Activated CD8-positive, alpha-beta T cell treated with anti-CD3 and anti-CD28 coated beads for 36 hours (primary cell): Measurements from ENCODE around the gene CRHBP. TPM values are rescaled to one million over a fixed set of nuclear protein-coding genes. Genes with fewer than 3 reads are reported as not detected.

Experiments
- ATAC-seq: fragments of 200-7000 bp; cut with Tn5 transposase; one replicate; pipeline ENCODE4 v1.10.0; 2021; ENCODE audit warnings: mild to moderate bottlenecking, moderate library complexity
- CTCF ChIA-PET: fragments of 350-600 bp; sonication (Branson Sonifier 250); formaldehyde crosslinking; loops from one replicate; lab custom pipeline; 2021; ENCODE audit warnings: antibody characterized with exemption; lab: Charles Lee
- POLR2A ChIA-PET: fragments of 350-600 bp; sonication (Branson Sonifier 250); formaldehyde crosslinking; loops from one replicate; lab custom pipeline; 2021; ENCODE audit warnings: antibody characterized with exemption; lab: Charles Lee
- DNase-seq: peaks from one replicate; pipeline ENCODE4 v3.0.0-alpha.2; 2020
- H3K27ac Mint-ChIP-seq: one replicate; pipeline ENCODE4 v1.8.0; 2021; ENCODE audit warnings: mild to moderate bottlenecking, mixed read lengths
- H3K27me3 Mint-ChIP-seq: one replicate; pipeline ENCODE4 v1.8.0; 2021; ENCODE audit warnings: mixed read lengths
- H3K36me3 Mint-ChIP-seq: one replicate; pipeline ENCODE4 v1.8.0; 2021; ENCODE audit warnings: low read depth, mixed read lengths
- H3K4me1 Mint-ChIP-seq: one replicate; pipeline ENCODE4 v1.8.0; 2021; ENCODE audit warnings: low read depth, mixed read lengths
- H3K4me3 Mint-ChIP-seq: one replicate; pipeline ENCODE4 v1.8.0; 2021; ENCODE audit warnings: mild to moderate bottlenecking, moderate library complexity, mixed read lengths
- H3K9me3 Mint-ChIP-seq: one replicate; pipeline ENCODE4 v1.8.0; 2021; ENCODE audit warnings: mixed read lengths
- intact Hi-C: fragments of 100-400 bp; cut with micrococcal nuclease; formaldehyde crosslinking; loops from one replicate; pipeline ENCODE4 v1.10.0; 2022
- total RNA-seq, 2 experiments: library from RNA; stranded (reverse); gene quantifications; one replicate each; pipeline ENCODE4 v1.2.3, GENCODE V29; 2021
- TF ChIP-seq, protein P1 (sequence below): fragments of 200-600 bp; IDR thresholded peaks from one replicate; pipeline ENCODE4 v1.8.0; 2022; ENCODE audit warnings: antibody characterized with exemption, mild to moderate bottlenecking

Gene CRHBP
- total RNA-seq, 2 experiments from 2014 or later, result not detected

DNA sequence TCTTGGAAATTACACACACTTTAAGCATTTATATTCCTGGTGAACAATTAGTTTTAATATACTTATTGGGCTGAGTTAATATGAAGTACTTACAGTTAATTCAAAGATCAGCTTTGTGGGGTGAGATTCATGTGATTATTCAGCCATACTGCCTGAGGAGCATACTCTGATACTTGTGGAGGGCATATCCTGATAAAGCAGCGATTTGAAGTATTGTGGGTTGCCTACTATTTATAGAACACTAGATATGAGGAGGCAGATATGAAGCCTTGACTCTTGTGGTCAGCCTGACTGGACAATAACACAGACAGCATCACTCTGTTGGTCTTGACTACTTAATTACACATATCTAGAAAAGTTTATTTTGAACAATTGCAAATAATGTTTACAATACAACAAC lies 50.4 kb downstream of the CRHBP start:
- Mint-ChIP-seq H3K27me3 (peaks cover 21% of the 10 kb centered on the region), H3K9me3 (no peaks in the 10 kb centered on the region), H3K4me1 (no peaks in the 10 kb centered on the region), H3K27ac (no peak overlapping the region), H3K4me3 (no peak overlapping the region), H3K36me3 (no peaks in the 10 kb centered on the region)
- ChIA-PET POLR2A (no interaction called here), CTCF (no interaction called here)
- TF ChIP-seq, protein P1, sequence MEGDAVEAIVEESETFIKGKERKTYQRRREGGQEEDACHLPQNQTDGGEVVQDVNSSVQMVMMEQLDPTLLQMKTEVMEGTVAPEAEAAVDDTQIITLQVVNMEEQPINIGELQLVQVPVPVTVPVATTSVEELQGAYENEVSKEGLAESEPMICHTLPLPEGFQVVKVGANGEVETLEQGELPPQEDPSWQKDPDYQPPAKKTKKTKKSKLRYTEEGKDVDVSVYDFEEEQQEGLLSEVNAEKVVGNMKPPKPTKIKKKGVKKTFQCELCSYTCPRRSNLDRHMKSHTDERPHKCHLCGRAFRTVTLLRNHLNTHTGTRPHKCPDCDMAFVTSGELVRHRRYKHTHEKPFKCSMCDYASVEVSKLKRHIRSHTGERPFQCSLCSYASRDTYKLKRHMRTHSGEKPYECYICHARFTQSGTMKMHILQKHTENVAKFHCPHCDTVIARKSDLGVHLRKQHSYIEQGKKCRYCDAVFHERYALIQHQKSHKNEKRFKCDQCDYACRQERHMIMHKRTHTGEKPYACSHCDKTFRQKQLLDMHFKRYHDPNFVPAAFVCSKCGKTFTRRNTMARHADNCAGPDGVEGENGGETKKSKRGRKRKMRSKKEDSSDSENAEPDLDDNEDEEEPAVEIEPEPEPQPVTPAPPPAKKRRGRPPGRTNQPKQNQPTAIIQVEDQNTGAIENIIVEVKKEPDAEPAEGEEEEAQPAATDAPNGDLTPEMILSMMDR, result no peak
- intact Hi-C loops, result no loop called here
- no peak for ATAC-seq
- no peak for DNase-seq

DNA sequence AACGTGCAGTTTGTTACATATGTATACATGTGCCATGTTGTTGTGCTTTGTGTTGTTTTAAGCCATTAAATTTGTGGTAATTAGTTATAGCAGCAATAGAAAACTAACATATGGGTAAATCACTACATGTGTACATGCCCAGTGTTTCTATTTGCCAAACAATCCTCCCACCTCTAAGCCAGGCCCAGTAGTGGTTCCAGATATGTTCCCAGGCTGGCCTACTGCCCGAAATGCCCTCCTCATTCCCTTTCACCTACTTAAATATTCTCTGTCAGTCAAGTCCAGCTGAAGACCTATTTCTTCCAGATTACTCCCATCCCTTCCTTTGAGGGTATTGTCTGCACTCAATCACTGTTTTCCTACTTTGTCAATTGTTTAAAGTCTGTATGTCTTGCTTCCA lies 53.3 kb downstream of the CRHBP start:
- DNase-seq, result no peak
- H3K27ac Mint-ChIP-seq, result no peak overlapping the region
- H3K4me1 Mint-ChIP-seq, result no peaks in the 10 kb centered on the region
- H3K27me3 Mint-ChIP-seq, result peaks cover 21% of the 10 kb centered on the region
- CTCF ChIA-PET, result no interaction called here
- POLR2A ChIA-PET, result no interaction called here
- ATAC-seq, result no peak
- no peak overlapping the region for H3K4me3 Mint-ChIP-seq
- TF ChIP-seq, protein P1, result no peak
- intact Hi-C loops, result no loop called here
- no peaks in the 10 kb centered on the region for H3K9me3 Mint-ChIP-seq
- no peaks in the 10 kb centered on the region for H3K36me3 Mint-ChIP-seq

DNA sequence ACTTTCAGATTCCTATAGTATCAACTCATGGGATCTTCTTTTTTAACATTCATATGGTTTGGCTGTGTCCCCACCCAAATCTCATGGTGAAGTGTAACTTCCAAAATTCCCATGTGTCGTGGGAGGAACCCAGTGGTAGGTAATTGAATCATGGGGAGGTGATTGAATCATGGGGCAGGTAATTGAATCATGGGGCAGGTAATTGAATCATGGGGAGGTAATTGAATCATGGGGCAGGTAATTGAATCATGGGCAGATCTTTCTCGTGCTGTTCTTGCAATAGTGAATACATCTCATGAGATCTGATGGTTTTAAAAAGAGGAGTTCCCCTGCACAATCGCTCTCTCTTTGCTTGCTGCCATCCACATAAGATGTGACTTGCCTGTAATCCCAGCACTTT lies 55.6 kb downstream of the CRHBP start:
- intact Hi-C loops, result no loop called here
- H3K36me3 Mint-ChIP-seq, result no peaks in the 10 kb centered on the region
- H3K27ac Mint-ChIP-seq, result no peak overlapping the region
- no peak for DNase-seq
- ChIA-PET POLR2A (no interaction called here), CTCF (no interaction called here)
- peaks cover 8% of the 10 kb centered on the region for H3K4me1 Mint-ChIP-seq
- peaks cover 17% of the 10 kb centered on the region for H3K27me3 Mint-ChIP-seq
- no peak overlapping the region for H3K4me3 Mint-ChIP-seq
- TF ChIP-seq, protein P1, result no peak
- no peaks in the 10 kb centered on the region for H3K9me3 Mint-ChIP-seq
- no peak for ATAC-seq

DNA sequence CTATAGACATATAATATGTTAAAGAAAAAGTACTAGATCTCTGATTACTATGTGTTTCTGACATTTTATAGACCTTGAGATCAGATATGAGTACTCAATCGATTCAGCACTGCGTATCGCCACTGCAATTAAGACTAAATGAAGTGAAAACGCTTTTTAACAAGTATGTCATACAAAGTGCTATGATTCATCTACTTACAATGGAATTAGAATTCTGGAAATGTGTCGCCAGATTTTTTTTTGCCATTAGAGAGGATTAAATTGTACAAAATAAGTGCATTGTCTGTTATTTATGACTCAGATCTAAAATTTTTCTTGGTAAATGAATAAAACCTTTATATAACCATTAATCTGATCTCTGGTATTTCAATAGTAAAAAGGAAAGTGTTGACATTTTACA lies 57.4 kb downstream of the CRHBP start:
- H3K36me3 Mint-ChIP-seq, result no peaks in the 10 kb centered on the region
- ChIA-PET POLR2A (no interaction called here), CTCF (interaction anchor here (1.3 kb wide), 1 partner anchor 67 kb away, joined by 3 read pairs; no protein-coding TSS in a partner anchor)
- H3K27me3 Mint-ChIP-seq, result peaks cover 14% of the 10 kb centered on the region
- no peak overlapping the region for H3K4me3 Mint-ChIP-seq
- ATAC-seq (no peak), DNase-seq (no peak)
- intact Hi-C loops, result no loop called here
- TF ChIP-seq, protein P1, result no peak
- H3K4me1 Mint-ChIP-seq, result peaks cover 8% of the 10 kb centered on the region
- no peaks in the 10 kb centered on the region for H3K9me3 Mint-ChIP-seq
- no peak overlapping the region for H3K27ac Mint-ChIP-seq

DNA sequence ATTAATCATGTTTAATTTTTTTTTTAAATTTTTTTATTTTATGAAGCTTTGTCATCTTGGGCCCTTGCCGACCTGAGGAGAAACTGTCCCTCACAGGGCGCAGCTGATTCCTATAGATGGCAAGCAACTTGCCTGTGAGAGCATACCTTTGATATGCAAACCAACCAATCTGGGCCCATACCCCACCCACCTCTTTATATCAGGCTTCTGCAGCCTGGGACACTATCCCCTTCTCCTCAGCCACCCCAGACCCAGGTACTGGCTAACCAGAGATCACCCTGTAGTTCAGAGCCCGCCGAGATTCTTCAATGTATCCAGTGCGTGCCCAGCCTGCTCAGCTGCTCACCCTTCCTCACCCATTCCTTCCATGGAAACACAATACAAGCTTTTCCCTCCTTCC lies 58.7 kb downstream of the CRHBP start:
- H3K27ac Mint-ChIP-seq, result no peak overlapping the region
- DNase-seq, result no peak
- H3K36me3 Mint-ChIP-seq, result no peaks in the 10 kb centered on the region
- peaks cover 9% of the 10 kb centered on the region for H3K27me3 Mint-ChIP-seq
- POLR2A ChIA-PET, result no interaction called here
- no peak for ATAC-seq
- CTCF ChIA-PET, result interaction anchor here (1.0 to 1.3 kb wide), 2 partner anchors 66 to 68 kb away, joined by 3 read pairs; no protein-coding TSS in a partner anchor
- H3K4me1 Mint-ChIP-seq, result peaks cover 8% of the 10 kb centered on the region
- TF ChIP-seq, protein P1, result no peak
- H3K4me3 Mint-ChIP-seq, result no peak overlapping the region
- H3K9me3 Mint-ChIP-seq, result no peaks in the 10 kb centered on the region
- intact Hi-C loops, result no loop called here
